Skin of body (tissue), 2 donors: ENCODE data around the gene HOXB3. TPM values are rescaled to one million over a fixed set of nuclear protein-coding genes. Genes with fewer than 3 reads are reported as not detected.
"Not testable (repeated sequence)": the region's sequence is repeated elsewhere in the genome, so short reads cannot be mapped to it uniquely, and the experiment has no call there.

Experiments used
- DNase-seq: peaks from one replicate; lab custom pipeline; 2025; lab: John Stamatoyannopoulos, UW
- total RNA-seq: library from RNA; depleted of rRNA; stranded (reverse); fragments of >200 nt; gene quantifications from one replicate; pipeline ENCODE4 v1.2.3, GENCODE V29; 2014

Gene HOXB3
- total RNA-seq, 1 donor from 2014 or later = 8.4 TPM

- DNase-seq = no peak
Measured at GRCh38 chr17:48547808-48548522, 42.1 kb downstream of the HOXB3 start.

GRCh38 chr17:48546924-48547807, 42.9 kb downstream of the HOXB3 start:
- DNase-seq = peak; percentile 94

GRCh38 chr17:48546137-48546923, 43.7 kb downstream of the HOXB3 start:
- DNase-seq = peak; percentile 84

GRCh38 chr17:48545539-48545938, 44.5 kb downstream of the HOXB3 start:
- no peak for DNase-seq

- peak; percentile 59 for DNase-seq
Measured at GRCh38 chr17:48545022-48545375, 45.0 kb downstream of the HOXB3 start, which contains the start of gene HOXB2. Gene HOXB2 (minus strand): TSS chr17:48545109. CDS start chr17:48544911, 198 bp downstream.

GRCh38 chr17:48544349-48545021, 45.6 kb downstream of the HOXB3 start:
- DNase-seq = peak; percentile 89

GRCh38 chr17:48543854-48544348, 46.1 kb downstream of the HOXB3 start:
- peak; percentile 75 for DNase-seq

GRCh38 chr17:48543107-48543853, 46.8 kb downstream of the HOXB3 start:
- DNase-seq = no peak

- no peak for DNase-seq
Measured at GRCh38 chr17:48542698-48543106, 47.3 kb downstream of the HOXB3 start.

- DNase-seq = no peak
Measured at GRCh38 chr17:48542114-48542656, 47.9 kb downstream of the HOXB3 start.

- peak; percentile 62 for DNase-seq
Measured at GRCh38 chr17:48541577-48542113, 48.4 kb downstream of the HOXB3 start.

- DNase-seq = no peak
Measured at GRCh38 chr17:48541036-48541576, 48.9 kb downstream of the HOXB3 start.

- no peak for DNase-seq
Measured at GRCh38 chr17:48540213-48540612, 49.8 kb downstream of the HOXB3 start.

- no peak for DNase-seq
Measured at GRCh38 chr17:48539177-48539576, 50.9 kb downstream of the HOXB3 start.

- no peak for DNase-seq
Measured at GRCh38 chr17:48537316-48537715, 52.7 kb downstream of the HOXB3 start.

- DNase-seq = not testable (repeated sequence)
Measured at GRCh38 chr17:48535793-48536559, 54.1 kb downstream of the HOXB3 start.

GRCh38 chr17:48532261-48532660, 57.8 kb downstream of the HOXB3 start:
- DNase-seq = no peak

GRCh38 chr17:48530887-48531272, 59.2 kb downstream of the HOXB3 start, which contains the start of gene HOXB1:
Gene HOXB1 (minus strand): TSS chr17:48531011. CDS start chr17:48530904, 107 bp downstream.
- no peak for DNase-seq
